Activated CD4-positive, alpha-beta T cell treated with anti-CD3 and anti-CD28 coated beads, Interleukin-2, amount 50 U/mL, for 4 hours (primary cell): ENCODE data around the gene PRKCE.

ENCODE experiments used
- DNase-seq, 2 experiments: peaks; one replicate each; pipeline ENCODE4 v3.0.0-alpha.2; 2020

PRKCE gene

DNA sequence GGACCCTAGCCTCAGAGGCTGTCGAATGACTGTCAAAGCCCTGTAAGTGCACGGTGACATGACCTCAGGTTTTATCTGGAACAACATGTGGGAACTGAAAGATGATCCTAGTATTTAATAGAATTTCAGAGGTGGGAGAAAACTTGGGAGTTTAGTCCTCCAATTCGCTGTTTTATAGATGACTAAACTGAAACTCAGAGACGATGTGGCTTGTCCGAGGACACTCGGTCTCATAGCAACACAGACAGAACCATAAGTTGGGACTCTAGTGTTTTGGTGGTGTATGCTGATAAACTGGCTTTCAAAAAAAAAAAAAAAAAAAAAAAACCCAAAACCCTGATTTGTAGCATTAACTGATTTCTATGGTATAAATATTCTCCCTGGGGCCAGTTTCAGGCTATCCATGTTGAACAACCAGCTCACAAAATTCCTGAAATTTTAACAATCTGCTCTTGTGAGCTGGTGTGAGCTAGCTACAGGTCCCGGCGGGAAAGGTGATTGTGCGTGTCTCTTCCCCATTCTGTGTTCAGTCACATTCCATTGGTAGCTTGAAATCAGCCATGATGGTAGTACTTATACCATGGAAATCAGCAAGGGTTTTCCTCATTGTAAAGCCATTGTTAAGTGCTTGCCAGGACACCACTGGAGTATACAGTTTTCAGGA lies 450.2 kb downstream of the PRKCE start:
- DNase-seq: no peak

GRCh38 chr2:46106690-46107089 lies 455.2 kb downstream of the PRKCE start:
- DNase-seq: no peak

- DNase-seq: no peak
Observed at GRCh38 chr2:46114996-46115395, 463.5 kb downstream of the PRKCE start.

DNA sequence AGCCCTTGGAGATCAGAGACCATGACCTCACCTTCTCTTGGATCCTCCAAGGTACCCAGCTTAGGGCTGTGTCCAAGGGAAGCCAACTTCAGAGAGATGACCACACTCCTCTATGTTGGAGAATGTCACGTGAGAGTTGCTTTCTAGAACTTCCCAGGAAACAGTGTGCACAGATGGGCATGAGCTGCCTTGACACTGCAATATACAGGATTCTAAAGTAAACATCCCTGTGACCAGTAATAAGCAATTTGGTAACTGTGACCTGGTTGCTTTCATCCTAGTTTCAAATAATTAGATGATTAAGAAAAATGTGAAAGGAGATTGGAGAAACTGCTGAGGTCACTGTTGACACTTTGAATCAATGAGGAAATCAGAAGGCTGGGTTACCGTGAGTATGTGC lies 464.7 kb downstream of the PRKCE start:
- DNase-seq: no peak

DNA sequence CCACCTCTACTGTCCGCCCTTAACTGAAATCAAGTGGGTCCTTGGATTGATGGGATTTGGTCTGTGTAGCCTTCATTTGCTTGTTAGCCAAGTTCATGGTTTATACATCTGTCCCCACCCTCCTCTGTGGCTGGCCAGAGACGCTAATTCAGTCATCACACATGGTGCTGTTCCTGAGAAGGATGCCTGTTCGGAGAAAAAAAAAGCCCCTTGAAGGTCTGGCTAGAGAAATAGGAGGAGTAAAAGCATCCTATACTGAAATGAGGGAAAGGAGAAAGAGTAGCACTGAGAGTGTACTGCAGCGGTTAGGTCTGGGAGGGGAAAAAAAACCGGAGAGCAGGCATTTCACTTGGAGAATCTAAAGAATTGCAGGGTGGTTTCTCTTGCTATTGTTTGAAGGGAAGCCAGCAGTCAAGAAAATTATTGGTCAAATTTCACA lies 465.1 kb downstream of the PRKCE start:
- DNase-seq: no peak

GRCh38 chr2:46117379-46117778 lies 465.9 kb downstream of the PRKCE start:
- no peak for DNase-seq

DNA sequence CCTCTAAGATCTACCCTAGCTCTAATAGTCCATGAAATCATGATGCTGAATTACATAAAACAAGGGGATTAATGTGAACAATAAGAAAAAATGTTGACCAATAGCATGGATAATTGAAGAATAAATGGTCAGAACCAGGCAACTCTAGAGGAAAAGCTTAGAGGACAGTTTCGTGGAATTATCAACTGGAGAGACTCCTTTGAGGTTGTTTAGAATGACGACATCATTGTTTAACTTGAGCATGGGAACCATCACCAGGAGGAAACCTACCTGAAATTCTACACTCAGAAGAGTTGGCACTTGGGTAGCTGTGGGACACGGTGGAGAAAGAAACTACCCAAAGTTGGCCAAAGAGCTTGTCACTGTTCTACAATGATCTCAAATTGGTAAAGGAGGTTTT lies 466.5 kb downstream of the PRKCE start:
- DNase-seq: no peak

DNA sequence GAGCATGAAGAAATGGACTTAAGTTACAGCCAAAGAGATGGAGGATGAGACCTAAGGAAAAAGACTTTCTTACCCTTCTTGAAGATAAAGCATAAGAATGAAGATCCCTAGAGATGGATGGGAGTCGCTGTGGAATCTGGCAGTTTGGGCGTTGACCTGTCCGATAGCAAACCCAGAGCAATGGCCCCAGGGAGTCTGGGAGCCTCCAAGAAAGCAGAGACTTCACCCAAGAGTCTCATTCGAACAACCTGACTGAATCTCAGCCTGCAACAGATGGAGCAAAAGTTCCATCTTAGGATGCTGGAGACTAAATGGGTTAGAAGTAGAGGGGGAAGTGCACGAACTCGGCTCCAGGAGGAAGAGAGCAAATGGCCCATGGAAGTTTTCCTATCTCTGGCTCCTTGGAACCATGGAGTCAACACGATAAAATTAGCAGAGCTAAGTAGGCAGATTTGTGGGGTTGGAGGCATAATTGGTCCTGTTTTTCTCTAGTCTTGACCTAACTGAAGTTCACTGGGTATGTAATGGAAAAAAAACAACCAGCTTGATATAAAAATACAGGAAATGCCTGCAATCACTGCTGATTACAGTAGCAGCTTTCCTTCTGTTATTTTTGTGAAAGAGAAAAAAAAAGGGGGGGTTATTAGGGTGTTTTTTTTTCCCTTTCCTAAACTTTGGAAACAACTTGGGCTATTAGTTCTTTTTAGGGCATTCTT lies 467.3 kb downstream of the PRKCE start:
- DNase-seq: no peak

- DNase-seq: no peak
Observed at GRCh38 chr2:46119453-46119852, 468.0 kb downstream of the PRKCE start.

DNA sequence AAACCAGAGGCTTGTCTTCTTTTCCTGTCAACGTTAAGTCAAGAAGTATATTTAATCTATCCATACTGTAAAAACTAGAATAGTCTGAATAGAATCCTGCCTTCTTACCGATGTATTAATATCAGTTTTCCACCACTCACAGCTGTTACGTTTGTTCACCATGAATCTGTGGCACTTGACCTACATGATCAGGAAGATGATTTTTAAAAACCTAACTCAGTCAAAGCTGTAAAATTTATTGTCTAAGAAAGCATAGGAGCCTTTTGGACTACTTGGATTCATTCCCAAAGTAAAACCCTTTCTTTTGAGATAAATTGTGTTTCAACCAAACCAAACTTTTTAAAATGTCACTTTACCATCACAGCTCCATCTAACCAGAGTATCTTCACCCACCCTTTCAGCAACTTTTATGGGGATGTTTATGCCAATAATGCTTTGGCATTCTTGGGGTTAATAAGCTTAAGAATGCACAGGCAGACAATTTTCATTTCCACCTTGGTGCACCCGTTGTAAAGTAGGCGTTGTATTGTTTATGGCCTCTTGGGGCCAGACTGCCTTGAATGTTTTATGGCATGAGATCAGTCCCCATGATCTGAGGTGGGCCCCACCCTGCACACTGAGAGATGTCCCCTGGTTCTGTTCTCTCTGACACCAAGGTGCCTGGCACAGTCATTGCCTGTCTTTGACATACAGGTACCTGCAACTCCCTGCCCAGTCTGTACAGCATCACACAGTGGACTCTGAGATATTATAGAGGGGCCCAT lies 469.5 kb downstream of the PRKCE start:
- DNase-seq: no peak

DNA sequence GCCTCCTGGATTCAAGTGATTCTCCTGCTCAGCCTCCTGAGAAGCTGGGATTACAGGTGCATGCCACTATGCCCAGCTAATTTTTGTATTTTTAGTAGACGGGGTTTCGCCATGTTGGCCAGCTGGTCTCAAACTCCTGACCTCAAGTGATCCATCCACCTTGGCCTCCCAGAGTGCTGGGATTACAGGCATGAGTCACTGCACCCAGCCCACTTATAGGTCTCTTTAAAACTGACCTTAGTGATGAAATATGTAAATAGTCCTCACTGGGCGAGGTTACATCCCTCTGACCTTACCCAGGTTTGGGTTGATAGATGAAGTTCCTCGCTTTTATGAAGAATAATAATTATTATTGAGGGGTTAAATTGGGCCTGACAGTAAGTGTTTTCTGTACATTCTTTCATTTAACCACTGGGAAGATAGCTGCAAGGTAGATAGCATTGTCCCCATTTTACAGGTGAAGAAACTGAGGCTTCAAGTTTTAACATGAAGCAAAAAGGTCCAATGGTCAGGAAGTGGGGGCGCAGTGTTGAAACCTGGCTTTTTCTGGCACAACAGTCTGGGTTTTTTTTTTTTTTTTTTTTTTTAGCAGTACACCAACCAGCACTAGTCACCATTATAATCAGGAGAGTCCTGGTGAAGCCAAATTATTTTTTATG lies 471.0 kb downstream of the PRKCE start:
- DNase-seq: no peak

GRCh38 chr2:46123013-46123412 lies 471.5 kb downstream of the PRKCE start:
- no peak for DNase-seq

DNA sequence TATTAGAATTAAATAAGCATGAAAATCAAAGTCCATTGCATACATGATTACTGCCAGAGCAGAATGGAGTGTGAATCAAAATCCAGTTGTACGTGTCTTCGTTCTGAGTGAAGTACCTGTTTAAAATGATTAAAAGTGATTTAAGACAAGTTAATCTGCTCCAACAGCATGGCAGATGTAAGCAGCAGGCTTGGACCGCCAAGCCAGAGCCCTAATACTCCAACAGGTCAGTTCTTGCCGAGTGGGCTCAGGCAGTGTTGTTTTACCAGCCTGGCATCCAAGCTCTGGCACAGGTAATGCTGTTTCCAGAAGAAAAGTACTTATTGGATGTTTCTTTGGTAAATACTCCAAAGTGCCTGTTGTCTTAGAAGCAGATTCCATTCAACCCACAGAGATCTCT lies 474.3 kb downstream of the PRKCE start:
- no peak for DNase-seq

- DNase-seq: no peak
Observed at GRCh38 chr2:46126571-46126970, 475.1 kb downstream of the PRKCE start.

DNA sequence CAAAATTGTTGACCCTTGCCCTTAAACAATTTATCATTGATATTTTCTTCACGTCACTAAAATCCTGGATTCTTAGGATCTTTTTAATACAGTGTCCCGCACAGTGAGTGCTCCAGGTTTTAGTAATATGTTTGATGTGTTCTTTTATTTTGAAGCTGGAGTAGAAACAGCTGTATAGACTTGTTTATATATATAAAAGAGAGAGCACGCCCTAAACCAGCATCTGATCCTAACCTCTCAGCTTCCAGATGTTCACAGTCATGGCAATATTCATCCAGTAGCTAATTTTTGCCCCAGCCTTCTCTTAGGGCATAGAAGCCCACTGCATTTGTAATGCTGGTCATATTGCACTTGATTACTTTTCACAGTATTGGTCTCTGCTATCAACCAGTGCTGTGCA lies 475.7 kb downstream of the PRKCE start:
- no peak for DNase-seq

DNA sequence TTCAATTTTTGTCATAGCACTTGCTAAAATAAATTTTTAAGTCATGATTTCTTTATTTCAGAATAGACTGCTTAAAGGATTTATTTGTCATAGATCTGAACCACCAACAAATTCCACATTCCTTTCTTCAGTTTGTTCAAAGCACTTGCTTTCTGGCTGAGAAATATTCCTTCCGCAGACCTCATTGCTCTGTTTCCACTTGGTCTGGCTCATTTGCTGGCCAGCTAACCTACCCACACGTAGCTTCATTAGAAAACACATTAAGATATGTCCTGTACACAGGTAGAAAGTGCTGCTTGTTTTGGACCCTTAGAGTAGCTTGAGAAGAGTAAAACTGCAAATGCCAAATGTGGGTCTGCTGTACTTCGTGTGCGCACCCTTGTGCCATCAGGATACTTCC lies 479.0 kb downstream of the PRKCE start:
- DNase-seq: no peak

DNA sequence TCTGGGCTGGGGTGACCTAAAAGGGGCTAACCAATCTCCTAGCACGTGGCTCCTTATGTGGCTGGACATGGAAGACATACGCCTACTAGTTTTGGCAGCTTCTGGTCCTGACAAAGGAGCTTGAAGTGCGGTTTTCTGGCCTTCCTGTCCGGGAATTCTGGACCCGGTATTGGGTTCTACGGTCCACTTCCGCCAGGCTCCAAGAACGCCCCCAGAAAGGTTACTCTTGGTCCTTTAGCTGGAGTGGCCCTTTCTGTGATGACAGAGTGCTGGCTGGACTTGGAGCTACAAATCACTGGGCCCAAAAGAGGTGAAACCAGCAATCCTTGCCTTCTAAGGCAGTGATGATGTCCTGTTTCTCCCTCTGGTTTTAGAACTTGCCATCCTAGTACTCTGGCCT lies 481.5 kb downstream of the PRKCE start:
- DNase-seq: no peak

DNA sequence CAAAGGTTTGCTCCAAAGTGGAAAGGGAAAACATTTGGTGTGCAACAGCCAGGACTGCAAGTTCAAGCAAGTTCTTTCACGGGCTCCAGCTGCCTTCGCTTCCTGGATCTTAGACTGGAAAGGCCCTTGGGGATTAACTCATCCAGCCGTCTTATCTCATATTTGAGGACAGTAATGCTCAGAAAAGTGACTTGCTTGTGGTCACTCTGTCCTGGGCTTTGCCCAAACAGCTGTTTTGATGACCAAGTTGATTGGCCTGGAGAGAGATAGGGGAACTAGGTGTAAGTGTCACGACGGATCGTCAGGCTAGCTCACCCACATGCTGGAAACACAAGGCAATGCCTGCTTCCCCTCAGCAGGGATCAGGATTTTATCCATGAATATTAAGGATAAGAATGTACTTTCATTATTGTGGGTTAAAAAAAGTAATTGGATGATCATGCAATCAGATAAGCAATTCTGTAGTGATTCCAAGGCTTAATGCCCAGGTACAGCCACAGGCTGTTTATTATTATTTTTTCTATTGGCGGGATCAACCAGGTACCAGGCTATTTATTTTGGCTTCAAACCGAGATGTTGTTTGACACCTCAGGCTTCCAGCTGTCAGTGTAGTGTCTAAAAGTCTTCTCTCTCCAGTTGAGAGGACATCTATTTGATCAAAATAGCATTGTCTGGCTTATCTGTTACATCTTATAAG lies 483.2 kb downstream of the PRKCE start:
- no peak for DNase-seq

- no peak for DNase-seq
Observed at GRCh38 chr2:46135228-46135855, 483.9 kb downstream of the PRKCE start.

GRCh38 chr2:46135958-46136357 lies 484.5 kb downstream of the PRKCE start:
- no peak for DNase-seq

GRCh38 chr2:46136481-46136880 lies 485.0 kb downstream of the PRKCE start:
- DNase-seq: no peak

DNA sequence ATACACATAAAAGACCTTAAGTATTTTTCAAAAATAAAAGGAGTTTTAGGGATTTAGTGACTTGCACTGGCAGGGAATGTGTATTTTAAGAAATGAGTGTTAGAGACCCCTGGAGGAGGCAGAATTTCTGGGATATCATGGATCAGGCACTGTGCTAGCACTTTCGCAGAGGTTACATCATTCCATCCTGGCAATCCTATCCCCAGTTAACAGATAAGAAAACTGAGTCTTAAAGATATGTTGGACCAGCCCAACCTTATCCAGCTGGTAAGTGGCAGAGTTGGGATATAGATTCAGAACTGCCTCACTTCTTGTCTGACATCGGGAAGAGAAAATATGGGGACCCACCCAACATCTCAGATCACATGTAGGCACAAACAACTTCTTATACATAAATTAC lies 485.5 kb downstream of the PRKCE start:
- no peak for DNase-seq
